Left ventricle myocardium inferior (tissue), 1 donor: Measurements from ENCODE around the gene MSI2. TPM values are rescaled to one million over a fixed set of nuclear protein-coding genes. Genes with fewer than 3 reads are reported as not detected.

Experiments used
- DNase-seq: peaks from one replicate; pipeline ENCODE4 v3.0.0-alpha.2; 2020
- H3K27ac ChIP-seq: fragments of 200-600 bp; replicated peaks from 2 replicates; pipeline ENCODE4 v1.8.0; 2021
- H3K27me3 ChIP-seq: fragments of 200-600 bp; 2 replicates; pipeline ENCODE4 v1.8.0; 2021; ENCODE audit warnings: low read depth
- H3K36me3 ChIP-seq: fragments of 200-600 bp; 2 replicates; pipeline ENCODE4 v1.8.0; 2021
- H3K4me1 ChIP-seq: fragments of 200-600 bp; 2 replicates; pipeline ENCODE4 v1.8.0; 2021
- H3K4me3 ChIP-seq: fragments of 200-600 bp; 2 replicates; pipeline ENCODE4 v1.8.0; 2021; ENCODE audit warnings: mild to moderate bottlenecking, moderate library complexity
- H3K9me3 ChIP-seq: fragments of 200-600 bp; replicated peaks from 2 replicates; pipeline ENCODE4 v1.8.0; 2021
- CTCF ChIP-seq: fragments of 200-600 bp; IDR thresholded peaks from 2 replicates; pipeline ENCODE4 v1.8.0; 2021; ENCODE audit warnings: antibody characterized with exemption, mild to moderate bottlenecking, borderline replicate concordance
- intact Hi-C: fragments of 100-400 bp; cut with micrococcal nuclease; formaldehyde crosslinking; loops from one replicate; pipeline ENCODE4 v1.11.0; 2022
- total RNA-seq: library from RNA; stranded (reverse); fragmentation: NEBNext Ultra II Directional; extraction: Animal tissue kit (Norgen Biotek cat#: 25700); gene quantifications from one replicate; pipeline ENCODE4 v1.2.1, GENCODE V29; 2021
- donor health status: DM: no; HTN: yes; CAD: no; lungs with severe emphysema.

MSI2 gene
- total RNA-seq, 1 donor from 2014 or later, result 118 TPM

DNA sequence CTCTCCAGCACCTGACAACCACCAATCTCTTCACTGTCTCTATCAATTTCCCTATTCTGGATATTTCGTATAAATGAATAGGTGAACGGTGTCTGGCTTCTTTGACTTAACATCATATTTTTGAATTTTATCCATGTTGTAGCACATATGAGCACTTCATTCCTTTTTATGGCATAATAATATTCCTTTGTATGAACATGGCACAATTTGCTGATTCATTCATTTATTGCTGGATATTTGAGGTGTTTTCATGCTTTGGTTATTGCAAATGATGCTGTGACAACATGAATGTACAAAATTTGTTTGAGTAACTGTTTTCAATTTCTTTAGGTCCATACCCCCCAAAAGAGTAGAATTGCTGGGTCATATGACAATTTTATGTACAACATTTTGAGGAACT lies 476.8 kb downstream of the MSI2 start:
- Histone ChIP-seq H3K27me3 (no peaks in the 10 kb centered on the region), H3K4me1 (no peaks in the 10 kb centered on the region), H3K36me3 (no peaks in the 10 kb centered on the region), H3K4me3 (no peak overlapping the region), H3K9me3 (no peaks in the 10 kb centered on the region), H3K27ac (no peak overlapping the region)
- no peak for TF ChIP-seq CTCF
- intact Hi-C loops, result no loop called here
- DNase-seq, result no peak

Other genes starting within 250 kb of the MSI2 start
- 214 TPM for gene AKAP1, start 171.3 kb upstream of the MSI2 start, total RNA-seq